SK-N-MC (cell line): ENCODE measurements around the gene FCAMR.

Source experiments
- EZH2 ChIP-seq: fragments of 200-600 bp; sonication (generic); IDR thresholded peaks from one replicate; pipeline ENCODE4 v1.6.1; 2017; ENCODE audit warnings: antibody characterized with exemption
- FOXP2 ChIP-seq: optimal IDR thresholded peaks from 2 replicates; pipeline ENCODE3; 2011; ENCODE audit warnings: mild to moderate bottlenecking, moderate library complexity; ENCODE audit not compliant: insufficient read depth; ENCODE audit errors: extremely low read length, control extremely low read depth
- POLR2AphosphoS5 ChIP-seq: IDR thresholded peaks from 2 replicates; pipeline ENCODE4 v1.6.1; 2012; ENCODE audit warnings: mild to moderate bottlenecking, low read depth, low read length, borderline replicate concordance

- no peak for TF ChIP-seq POLR2AphosphoS5
- no peak for TF ChIP-seq EZH2
- no peak for TF ChIP-seq FOXP2
These were observed 12.0 kb upstream of the FCAMR start for GRCh38 chr1:206982216-206982615.
